SK-N-SH (cell line): Measurements from ENCODE around the gene ZFHX3.

Experiments used
- CTCF ChIP-seq: fragments of 200-600 bp; sonication (generic); IDR thresholded peaks from 2 replicates; pipeline ENCODE4 v1.6.1; 2017; ENCODE audit warnings: antibody characterized with exemption, mild to moderate bottlenecking, moderate library complexity
- EZH2phosphoT487 ChIP-seq: fragments of 200-600 bp; sonication (generic); IDR thresholded peaks from 2 replicates; pipeline ENCODE4 v1.6.1; 2017; ENCODE audit warnings: low read depth, mixed run types, mild to moderate bottlenecking, antibody characterized with exemption, moderate library complexity, borderline replicate concordance
- FOXM1 ChIP-seq: IDR thresholded peaks from 2 replicates; pipeline ENCODE4 v1.4.0; 2012; ENCODE audit warnings: low read depth, mild to moderate bottlenecking
- GABPA ChIP-seq: IDR thresholded peaks from 2 replicates; pipeline ENCODE4 v1.4.0; 2012; ENCODE audit warnings: low read depth, mild to moderate bottlenecking
- JUND ChIP-seq: IDR thresholded peaks from 2 replicates; pipeline ENCODE4 v1.4.0; 2012
- POLR2AphosphoS5 ChIP-seq: IDR thresholded peaks from 2 replicates; pipeline ENCODE4 v1.6.1; 2012; ENCODE audit warnings: low read depth, low read length
- REST ChIP-seq: IDR thresholded peaks from 2 replicates; pipeline ENCODE4 v1.6.1; 2012; ENCODE audit warnings: mild to moderate bottlenecking, low read depth, low read length, moderate library complexity
- RFX5 ChIP-seq: IDR thresholded peaks from 2 replicates; pipeline ENCODE4 v1.6.1; 2012; ENCODE audit warnings: mild to moderate bottlenecking, improper control_type of control experiment, low read length
- RXRA ChIP-seq: IDR thresholded peaks from 2 replicates; pipeline ENCODE4 v1.4.0; 2012; ENCODE audit warnings: low read depth, mild to moderate bottlenecking, borderline replicate concordance
- TAF1 ChIP-seq: IDR thresholded peaks from 2 replicates; pipeline ENCODE4 v1.6.1; 2012; ENCODE audit warnings: low read depth, mild to moderate bottlenecking, low read length, moderate library complexity, borderline replicate concordance

GRCh38 chr16:72970656-72971055 lies 77.3 kb downstream of the ZFHX3 start:
- TF ChIP-seq CTCF, result no peak
- no peak for TF ChIP-seq POLR2AphosphoS5
- no peak for TF ChIP-seq JUND
- no peak for TF ChIP-seq TAF1
- TF ChIP-seq FOXM1, result no peak
- no peak for TF ChIP-seq RFX5
- TF ChIP-seq GABPA, result no peak
- TF ChIP-seq REST, result no peak
- no peak for TF ChIP-seq RXRA
- TF ChIP-seq EZH2phosphoT487, result no peak
